22Rv1 (cell line): ENCODE results near the gene FES.

ENCODE experiments used
- ZFX ChIP-seq: fragments of 450-650 bp; IDR thresholded peaks from 2 replicates; pipeline ENCODE4 v1.6.1; 2017; ENCODE audit warnings: antibody characterized with exemption, borderline replicate concordance
- TF ChIP-seq, protein P1 (sequence below): fragments of 450-650 bp; IDR thresholded peaks from 2 replicates; pipeline ENCODE4 v1.5.1; 2017; ENCODE audit warnings: mild to moderate bottlenecking

DNA sequence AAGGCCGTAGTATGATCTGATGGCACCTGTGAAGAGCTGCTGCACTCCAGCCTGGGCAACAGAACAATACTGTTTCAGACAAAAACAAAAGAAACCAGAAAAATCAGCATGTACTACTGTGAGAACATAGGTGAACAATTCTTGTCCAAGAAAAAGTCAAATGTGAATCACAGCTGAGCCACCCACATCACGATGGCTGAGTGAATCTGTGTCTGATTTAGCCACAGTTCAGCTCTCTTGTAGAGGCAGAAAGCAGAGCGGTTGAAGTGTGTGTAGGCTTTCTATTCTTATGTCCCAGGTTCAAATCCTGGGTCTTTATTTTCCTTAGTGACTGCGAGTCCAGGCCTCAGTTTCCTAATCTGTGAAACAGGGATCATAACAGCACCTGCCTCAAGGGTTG is 20.3 kb upstream of the FES start:
- TF ChIP-seq, protein P1, sequence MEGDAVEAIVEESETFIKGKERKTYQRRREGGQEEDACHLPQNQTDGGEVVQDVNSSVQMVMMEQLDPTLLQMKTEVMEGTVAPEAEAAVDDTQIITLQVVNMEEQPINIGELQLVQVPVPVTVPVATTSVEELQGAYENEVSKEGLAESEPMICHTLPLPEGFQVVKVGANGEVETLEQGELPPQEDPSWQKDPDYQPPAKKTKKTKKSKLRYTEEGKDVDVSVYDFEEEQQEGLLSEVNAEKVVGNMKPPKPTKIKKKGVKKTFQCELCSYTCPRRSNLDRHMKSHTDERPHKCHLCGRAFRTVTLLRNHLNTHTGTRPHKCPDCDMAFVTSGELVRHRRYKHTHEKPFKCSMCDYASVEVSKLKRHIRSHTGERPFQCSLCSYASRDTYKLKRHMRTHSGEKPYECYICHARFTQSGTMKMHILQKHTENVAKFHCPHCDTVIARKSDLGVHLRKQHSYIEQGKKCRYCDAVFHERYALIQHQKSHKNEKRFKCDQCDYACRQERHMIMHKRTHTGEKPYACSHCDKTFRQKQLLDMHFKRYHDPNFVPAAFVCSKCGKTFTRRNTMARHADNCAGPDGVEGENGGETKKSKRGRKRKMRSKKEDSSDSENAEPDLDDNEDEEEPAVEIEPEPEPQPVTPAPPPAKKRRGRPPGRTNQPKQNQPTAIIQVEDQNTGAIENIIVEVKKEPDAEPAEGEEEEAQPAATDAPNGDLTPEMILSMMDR, result no peak
- TF ChIP-seq ZFX, result no peak
